ENCODE measurements around the gene HTR2A. TPM values are rescaled to one million over a fixed set of nuclear protein-coding genes. Genes with fewer than 3 reads are reported as not detected.

HTR2A gene
- total and polyA plus RNA-seq, 2 donors (not counting 3 experiments of a cell fraction or from before 2014, with no cell fraction given): not detected

DNA sequence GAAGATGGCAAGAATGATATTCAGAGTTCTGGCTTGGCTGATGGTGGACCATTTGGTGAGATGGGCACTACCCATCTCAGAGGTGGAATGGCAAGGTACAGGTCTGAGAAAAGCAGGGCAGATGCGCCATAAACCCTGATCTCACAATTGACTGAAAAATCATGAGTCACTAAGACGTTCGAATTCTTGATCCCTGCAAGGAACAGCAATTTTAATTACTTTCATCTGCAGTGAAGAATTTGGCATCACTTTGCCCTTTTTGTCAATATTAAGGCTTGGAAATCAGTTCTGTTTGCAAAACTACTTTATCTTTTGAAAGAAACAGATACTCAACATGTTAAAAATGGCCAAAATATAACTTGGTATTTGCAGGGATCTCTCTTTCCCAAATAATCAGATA, 38.1 kb downstream of the HTR2A start:
- ChIA-PET CTCF (interaction anchor here (1.1 kb wide), 1 partner anchor 10 kb away, joined by 4 read pairs; no protein-coding TSS in a partner anchor), POLR2A (no interaction called here)
- Histone ChIP-seq H2AFZ (ENCODE audit: low read depth, low read length) (no peak overlapping the region), H3K4me1 (ENCODE audit: control insufficient read depth, extremely low read depth, insufficient read depth, low read length) (no peaks in the 10 kb centered on the region), H3K36me3 (ENCODE audit: control insufficient read depth in 2 of 2, extremely low read depth in 1 of 2, insufficient read depth in 2 of 2, low read length in 2 of 2) (no peaks in the 10 kb centered on the region), H4K20me1 (replicated peaks; ENCODE audit: control insufficient read depth, extremely low read depth, insufficient read depth, low read length) (no peaks in the 10 kb centered on the region), H3K9me3 (replicated peaks; ENCODE audit: control insufficient read depth, insufficient read depth, low read length) (no peaks in the 10 kb centered on the region), H3K27me3 (ENCODE audit: control insufficient read depth in 2 of 2, insufficient read depth in 2 of 2, low read length in 2 of 2) (no peaks in the 10 kb centered on the region), H3K27ac (ENCODE audit: insufficient read depth, low read depth, low read length) (no peak overlapping the region), H3K4me3 (replicated peaks in 1 of 3; ENCODE audit: insufficient read depth in 1 of 3, low read depth in 1 of 3, low read length in 3 of 3) (no peak overlapping the region), H3K4me2 (ENCODE audit: insufficient read depth, low read length) (no peak overlapping the region), H3K79me2 (ENCODE audit: control insufficient read depth, insufficient read depth, low read length) (no peaks in the 10 kb centered on the region), H3K9me1 (replicated peaks; ENCODE audit: control insufficient read depth, extremely low read depth, insufficient read depth, low read length) (no peaks in the 10 kb centered on the region), H3K9ac (replicated peaks; ENCODE audit: extremely low read depth, insufficient read depth, low read length) (no peak overlapping the region)
- DNase-seq (ENCODE audit: low read depth, low spot score) (no peak), FAIRE-seq (no peak)
- BruUV-seq (replicated peaks): no TSS peak
- dilution Hi-C loops (cut with MboI; ENCODE audit: extremely low pct_ligation_motif_present, low sequenced_read_pairs) (no loop called here), intact Hi-C loops (cut with micrococcal nuclease) (no loop called here)
- no peak for TF ChIP-seq JUN (IDR thresholded peaks at IDR 0.05; ENCODE audit: borderline replicate concordance, insufficient read depth, insufficient read length, low read depth)
- no peak for TF ChIP-seq FOS (IDR thresholded peaks at IDR 0.05; ENCODE audit: borderline replicate concordance, insufficient read depth, low read length)
- TF ChIP-seq, protein P1, sequence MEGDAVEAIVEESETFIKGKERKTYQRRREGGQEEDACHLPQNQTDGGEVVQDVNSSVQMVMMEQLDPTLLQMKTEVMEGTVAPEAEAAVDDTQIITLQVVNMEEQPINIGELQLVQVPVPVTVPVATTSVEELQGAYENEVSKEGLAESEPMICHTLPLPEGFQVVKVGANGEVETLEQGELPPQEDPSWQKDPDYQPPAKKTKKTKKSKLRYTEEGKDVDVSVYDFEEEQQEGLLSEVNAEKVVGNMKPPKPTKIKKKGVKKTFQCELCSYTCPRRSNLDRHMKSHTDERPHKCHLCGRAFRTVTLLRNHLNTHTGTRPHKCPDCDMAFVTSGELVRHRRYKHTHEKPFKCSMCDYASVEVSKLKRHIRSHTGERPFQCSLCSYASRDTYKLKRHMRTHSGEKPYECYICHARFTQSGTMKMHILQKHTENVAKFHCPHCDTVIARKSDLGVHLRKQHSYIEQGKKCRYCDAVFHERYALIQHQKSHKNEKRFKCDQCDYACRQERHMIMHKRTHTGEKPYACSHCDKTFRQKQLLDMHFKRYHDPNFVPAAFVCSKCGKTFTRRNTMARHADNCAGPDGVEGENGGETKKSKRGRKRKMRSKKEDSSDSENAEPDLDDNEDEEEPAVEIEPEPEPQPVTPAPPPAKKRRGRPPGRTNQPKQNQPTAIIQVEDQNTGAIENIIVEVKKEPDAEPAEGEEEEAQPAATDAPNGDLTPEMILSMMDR (IDR thresholded peaks at IDR 0.05; ENCODE audit: extremely low read depth in 1 of 2, insufficient read depth in 1 of 2, low read depth in 1 of 2, low read length in 2 of 2): no peak
- no peak for TF ChIP-seq GATA2 (IDR thresholded peaks at IDR 0.05; ENCODE audit: insufficient read depth, insufficient read length, low read depth, low read length)
- TF ChIP-seq EZH2 (IDR thresholded peaks at IDR 0.05; ENCODE audit: borderline replicate concordance, low read depth, low read length, severe bottlenecking): no peak
- no peak for TF ChIP-seq POLR2AphosphoS5 (IDR thresholded peaks at IDR 0.05; ENCODE audit: insufficient read depth, low read depth, low read length)
- TF ChIP-seq POLR2A (IDR thresholded peaks at IDR 0.05; ENCODE audit: low read depth, low read length): no peak
- no peak for TF ChIP-seq MAX (IDR thresholded peaks at IDR 0.05; ENCODE audit: insufficient read depth, insufficient read length)
- TF ChIP-seq MYC (IDR thresholded peaks at IDR 0.05; ENCODE audit: low read depth, low read length): no peak
